ENCODE measurements around the gene SHISA7. TPM values are rescaled to one million over a fixed set of nuclear protein-coding genes. Genes with fewer than 3 reads are reported as not detected.
"Not testable (repeated sequence)": the region's sequence is repeated elsewhere in the genome, so short reads cannot be mapped to it uniquely, and the experiment has no call there.

The SHISA7 gene
- total RNA-seq, 1 donor from 2014 or later, result not detected

DNA sequence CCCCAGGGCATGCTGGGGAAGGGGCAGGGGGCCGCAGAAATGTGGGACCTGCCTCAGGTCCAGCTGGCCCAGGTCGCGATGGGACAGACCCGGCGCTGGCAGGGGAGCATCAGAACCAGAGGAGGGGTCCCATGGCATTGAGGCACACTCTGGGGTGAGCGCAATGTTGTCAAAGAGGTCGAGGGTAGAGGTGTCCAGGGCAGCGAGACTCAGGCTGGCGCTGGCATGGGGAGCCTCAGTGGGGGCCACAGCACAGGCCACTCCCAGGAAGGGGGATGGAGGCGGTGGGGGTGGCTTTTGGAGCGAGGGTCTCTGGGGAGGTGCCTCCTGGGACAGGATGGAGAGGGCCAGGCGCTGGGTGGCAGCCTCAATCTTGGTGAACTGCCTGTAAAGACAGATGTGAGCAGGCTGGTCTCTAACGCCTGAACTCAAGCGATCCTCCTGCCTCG lies 20.5 kb upstream of the SHISA7 start:
- ATAC-seq, result no peak

DNA sequence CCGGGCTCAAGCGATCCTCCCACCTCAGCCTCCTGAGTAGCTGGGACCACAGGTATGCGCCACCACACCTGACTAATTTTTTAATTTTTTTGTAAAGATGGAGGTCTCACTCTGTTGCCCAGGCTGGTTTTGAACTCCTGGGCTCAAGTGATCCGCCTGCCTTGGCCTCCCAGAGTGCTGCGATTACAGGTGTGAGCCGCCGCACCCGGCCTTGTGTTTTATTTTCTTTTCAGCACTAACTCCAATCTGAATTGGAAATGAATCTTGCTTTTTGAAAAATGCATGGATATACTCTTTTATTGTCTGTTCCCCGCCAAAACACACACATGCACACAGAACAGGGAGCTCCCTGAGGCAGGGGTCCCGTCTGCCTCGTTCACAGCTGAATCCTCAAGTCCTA lies 19.6 kb upstream of the SHISA7 start:
- ATAC-seq, result no peak

DNA sequence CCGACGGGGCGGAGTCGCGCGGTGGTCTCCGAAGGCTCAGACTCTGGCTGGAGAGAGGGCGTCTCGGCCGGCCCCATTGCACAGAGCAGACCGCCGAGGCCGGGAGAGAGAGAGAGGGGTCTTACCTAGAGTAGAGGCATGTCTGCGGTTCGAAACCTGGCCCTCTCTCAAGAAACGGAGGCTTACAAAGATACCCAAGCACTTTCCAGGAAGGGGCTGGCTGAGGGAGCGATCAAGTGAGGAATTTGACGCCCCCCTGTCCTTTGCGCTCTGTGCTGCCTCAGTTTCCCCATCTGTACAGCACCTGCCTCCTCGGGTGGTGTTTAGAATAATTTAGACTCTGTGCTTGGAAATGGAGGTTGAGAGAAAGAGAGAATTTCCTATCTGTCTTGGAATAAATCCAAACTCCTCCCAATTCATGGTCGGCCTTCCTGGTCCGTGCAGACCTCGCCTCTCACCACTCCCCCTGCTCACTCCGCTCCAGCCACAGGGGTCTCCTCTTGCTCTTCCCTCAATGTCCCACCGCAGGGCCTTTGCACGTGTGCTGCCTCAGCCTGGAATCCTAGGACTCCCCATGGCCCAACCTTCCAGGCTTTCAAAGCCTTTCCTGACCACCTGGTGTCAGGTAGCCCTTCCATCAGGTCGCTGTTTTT lies 19.0 kb upstream of the SHISA7 start:
- no peak for ATAC-seq

DNA sequence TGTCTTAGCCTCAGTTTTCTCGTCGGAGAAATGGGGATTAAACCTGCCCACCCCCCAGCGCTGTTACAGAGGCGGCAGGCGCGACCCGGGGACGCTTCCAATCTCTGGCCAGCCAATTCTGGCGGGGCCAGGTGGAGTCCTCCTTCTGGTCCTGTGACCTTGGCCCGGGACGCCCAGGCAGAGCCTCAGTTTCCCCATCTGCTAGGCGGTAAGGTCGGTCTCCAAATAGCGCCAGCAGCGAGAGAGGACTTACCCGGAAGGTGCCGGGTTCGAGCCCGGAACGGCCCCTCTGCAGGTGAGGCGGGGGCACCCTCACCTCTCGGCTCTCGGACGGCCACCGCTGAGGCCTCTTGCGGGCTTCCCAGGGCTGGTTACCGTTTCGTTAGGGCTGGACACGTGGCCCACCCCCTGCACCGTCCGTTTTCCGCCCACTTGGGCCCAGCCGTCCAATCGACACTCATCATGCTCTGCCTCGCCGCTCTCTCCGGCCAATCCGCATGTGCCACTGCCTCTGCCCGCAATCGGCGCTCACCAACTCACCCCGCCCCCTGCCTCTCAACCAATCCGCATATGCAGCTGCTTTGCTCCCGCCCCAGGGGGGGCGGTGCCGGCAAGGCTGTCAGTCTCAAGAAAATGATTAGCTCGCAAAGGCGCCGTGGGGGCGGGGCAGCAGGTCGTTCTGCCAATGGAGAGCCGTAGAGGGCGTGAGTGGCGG lies 18.3 kb upstream of the SHISA7 start, which contains the start of gene ISOC2:
Gene ISOC2, minus strand, starts transcription at position 384 of the 715 bp plus-strand sequence. CDS start 5,156 bp downstream, outside the sequence.
- ATAC-seq, result peak; percentile 97

DNA sequence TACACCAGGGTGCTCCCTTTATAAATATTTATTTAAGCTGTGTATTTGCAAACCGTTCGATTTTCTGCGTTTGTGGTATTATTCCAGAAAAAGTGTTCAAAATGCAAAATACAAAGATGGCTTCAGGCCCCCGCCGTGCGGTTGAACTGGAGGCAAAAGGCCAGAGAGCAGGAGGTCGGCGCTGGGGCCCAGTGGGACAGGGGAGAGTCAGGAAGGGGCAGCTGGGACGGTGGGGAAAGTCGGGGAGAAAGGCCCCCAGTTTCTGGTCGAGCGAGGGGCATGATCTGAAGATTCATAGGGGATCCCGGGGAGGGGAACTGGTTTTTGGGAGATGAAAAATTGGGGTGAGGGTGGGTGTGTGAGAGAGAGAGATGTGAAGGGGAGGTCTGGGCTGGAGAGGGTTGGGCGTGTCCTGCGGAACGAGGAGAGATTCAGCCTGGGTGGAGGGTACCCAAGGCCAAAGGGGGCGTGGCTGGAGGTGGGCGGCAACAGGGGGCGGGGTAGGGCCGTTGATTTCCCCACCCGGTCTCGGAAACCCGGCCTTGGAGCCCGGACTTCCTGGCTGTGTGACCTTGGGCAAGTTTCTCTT lies 17.7 kb upstream of the SHISA7 start:
- peak; percentile 51 for ATAC-seq

DNA sequence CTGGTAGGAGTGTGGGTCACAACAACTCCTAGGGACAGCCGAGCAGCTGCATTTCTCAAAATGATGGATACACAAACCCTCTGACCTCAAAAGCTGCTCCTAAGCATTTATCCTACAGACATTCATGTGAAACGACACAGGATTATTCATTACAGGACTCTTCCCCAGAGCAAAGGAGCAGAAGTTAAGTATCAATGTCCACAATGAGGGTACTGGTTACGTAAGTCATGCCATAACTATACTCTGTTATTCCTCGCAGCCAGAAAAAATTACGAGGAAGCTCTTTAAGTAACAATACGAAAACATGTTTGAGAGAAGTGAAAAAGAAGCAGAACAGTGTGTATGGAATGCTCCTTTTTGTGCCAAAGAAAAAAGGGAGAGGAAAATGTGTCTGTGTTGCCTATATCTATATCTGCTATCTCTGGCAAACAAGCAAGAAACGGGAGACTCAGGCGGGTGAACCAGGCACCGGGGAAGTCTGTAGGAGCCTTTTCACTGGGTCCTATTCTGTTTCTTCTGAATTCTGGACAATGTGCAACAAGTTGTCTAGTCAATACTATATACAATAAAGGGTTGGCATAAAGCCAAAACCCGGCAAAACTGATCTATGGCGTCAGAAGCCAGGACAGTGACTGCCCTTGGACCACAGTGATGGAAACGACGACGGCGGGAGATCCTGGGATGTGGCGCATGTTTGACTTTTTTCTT lies 17.0 kb upstream of the SHISA7 start:
- ATAC-seq, result no peak

DNA sequence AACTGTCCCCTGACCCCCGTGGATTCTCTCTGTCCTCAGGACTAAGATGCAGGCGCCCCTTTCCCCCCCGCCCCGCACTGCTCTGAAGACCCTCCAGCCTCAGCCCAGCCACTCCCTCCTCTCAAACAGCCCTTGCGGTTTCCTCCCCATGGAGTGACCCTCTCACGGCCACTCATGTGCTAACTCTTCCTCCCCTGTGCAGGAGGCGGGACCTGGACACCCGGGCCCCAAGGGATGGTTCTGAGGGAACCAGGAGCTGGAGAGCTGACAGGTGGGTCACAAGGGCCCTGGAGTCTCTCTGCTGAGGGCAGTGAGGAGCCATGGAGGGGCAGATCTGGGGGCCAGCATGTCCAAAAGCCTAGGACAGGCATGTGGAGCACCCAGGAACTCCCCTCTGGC lies 16.4 kb upstream of the SHISA7 start:
- ATAC-seq, result no peak

DNA sequence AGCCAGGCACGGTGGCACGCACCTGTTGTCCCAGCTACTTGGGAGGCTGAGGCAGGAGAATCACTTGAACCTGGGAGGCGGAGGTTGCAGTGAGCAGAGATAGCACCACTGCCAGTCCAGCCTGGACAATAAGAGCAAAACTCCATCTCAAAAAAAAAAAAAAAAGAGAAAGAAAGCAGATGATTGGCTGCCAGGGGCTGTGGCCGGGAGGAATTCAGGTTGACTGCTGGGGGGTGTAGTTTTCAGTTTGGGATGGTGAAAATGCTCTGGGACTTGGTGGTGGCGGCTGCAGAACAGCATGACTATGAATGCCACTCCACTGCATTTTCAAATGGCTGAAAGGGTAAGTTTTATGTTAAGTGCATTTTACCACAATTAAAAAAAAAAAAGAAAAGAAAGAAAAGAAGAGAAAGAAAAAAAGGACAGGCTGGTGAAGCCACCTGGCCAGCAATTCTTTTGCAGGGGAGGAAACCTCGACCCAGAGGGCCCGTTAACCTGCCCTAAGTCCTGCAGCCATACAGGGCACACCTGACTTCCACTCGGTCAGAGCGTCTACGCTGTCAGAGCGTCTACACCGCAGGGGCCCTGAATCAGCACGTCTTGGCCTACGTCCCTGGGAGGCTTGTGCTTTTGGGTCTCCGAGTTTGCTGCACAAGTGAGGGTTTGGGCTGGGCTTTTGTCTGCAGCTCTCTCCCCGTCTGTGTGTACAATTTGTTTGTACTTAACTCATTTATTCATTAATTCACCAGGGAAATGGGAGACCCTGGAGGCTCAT lies 14.8 kb upstream of the SHISA7 start:
- ATAC-seq, result no peak

DNA sequence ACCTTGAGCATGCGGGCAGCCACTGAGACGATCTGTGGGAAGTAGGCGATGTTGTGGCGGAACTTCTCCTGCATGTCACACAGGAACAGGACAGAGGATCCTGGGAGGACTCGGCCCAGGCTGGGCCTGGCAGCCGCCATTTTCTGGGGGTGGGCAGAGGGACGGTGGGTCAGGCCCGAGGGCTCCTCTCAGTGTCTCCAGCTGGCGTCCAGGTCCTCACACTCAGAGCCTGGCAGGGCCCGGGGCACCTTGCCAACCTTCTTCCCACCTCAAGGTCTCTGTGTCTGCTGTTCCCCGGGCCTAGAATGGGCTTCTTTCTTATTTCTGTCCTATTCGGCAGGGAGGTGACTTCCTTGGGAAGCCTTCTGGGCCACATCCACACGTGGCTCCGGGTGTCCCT lies 13.2 kb upstream of the SHISA7 start:
- ATAC-seq, result no peak

DNA sequence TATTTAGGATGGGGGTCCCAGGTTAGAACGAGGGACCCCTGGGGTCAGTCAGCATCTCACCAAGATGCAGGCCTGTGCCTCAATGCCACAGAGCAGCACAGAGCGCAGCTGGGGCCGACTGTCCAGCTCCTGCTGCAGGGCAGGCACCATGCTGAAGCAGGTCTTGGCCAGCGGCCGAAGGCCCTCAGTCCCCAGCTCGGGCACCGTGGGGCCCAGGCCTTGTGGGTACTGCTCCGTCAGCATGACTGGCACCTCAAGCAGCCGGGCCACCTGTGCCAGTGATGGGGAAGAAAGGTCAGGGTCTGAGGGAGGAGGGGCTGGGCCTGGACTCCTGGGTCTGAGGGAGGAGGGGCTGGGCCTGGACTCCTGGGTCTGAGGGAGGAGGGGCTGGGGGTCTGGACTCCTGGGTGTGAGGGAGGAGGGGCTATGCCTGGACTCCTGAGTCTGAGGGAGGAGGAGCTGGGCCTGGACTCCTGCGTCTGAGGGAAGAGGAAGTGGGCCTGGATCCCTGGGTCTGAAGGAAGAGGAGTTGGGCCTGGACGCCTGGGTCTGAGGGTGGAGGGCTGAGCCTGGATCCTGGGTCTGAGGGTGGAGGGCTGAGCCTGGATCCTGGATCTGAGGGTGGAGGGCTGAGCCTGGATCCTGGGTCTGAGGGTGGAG lies 12.6 kb upstream of the SHISA7 start:
- no peak for ATAC-seq

DNA sequence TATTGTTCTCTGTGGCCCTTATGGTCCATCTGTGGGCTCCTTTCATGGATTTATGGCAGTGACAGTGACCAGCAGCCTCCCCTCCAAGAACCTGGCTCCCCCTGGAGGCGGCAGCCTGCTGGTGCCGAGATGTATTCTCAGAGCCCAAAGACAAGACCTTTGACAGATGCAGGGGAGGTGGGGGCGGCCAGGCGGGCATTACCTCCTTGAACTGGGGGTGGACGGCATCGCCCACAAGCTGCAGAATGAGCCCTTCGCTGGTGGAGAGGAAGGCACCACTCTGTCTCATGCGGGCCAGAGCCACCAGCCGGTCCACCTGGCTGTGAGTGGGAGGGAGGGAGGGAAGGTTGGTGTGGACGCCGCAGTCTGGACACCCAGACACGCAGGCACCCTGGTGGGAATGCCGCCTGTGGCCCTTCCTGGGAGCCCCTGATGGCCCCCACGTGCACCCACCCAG lies 11.7 kb upstream of the SHISA7 start:
- no peak for ATAC-seq

DNA sequence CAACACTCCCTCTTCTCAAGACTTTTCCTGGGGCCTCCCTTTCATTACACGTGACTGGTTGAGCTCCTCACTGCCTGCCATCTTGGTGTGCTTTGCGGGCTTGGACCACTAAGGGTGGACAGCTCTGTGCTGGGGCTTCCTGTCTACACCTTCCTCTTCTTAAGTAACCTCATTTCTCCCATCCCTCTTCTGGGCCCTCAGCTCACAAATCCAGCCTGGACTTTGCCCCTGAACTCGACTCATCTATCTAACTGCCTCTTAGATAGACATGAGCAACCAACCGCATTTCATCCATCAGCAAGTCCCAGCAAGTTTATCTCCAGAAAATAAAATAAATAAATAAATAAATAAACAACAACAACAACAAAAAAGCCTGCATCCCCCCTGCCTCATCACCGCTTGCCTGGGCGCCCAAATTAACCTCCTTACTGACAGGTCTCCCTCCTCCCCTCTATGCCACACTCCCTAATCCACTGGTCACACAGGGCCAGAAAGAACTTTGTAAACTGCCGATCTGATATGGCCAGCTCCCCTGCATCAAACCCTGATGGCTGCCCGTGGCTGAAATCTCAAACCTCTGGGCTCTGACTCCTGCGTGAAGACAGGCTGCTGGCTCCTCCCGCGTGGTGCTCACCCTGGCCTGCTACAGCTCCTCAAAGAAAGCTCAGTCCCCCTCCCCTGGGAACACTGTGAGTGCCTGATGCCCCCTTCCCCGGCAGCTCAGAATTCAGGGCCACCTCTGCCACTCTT lies 10.6 kb upstream of the SHISA7 start:
- ATAC-seq, result no peak

DNA sequence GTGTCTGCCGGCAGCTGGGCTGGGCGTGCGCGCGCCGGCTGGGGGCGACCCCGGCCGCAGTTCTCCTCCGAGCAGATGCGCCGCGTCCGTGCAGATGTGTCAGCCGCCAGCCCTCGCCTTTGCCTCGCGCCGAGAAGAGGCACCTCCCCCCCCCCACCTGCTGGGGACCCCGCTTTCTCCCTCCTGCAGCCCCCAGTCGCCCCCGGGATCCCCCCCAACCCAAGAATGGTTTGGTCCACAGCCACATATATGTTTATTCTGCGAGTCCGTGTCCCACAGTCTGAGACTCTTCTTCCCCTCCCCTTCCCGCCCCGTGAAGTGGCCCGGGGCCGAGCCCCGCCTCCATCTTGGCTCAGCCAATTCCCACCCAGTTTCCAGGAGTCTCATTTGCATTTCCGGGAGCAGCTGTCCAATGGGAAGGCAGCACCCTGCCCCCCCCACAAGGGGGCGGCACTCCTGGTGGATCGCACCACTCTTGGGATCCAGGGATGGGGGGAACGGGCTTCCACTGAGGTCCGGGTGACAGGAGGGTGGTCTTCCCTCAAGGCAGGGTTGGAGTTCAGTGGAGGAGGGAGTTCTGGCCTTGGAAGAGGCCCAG lies 9.7 kb upstream of the SHISA7 start:
- ATAC-seq, result peak; percentile 72

DNA sequence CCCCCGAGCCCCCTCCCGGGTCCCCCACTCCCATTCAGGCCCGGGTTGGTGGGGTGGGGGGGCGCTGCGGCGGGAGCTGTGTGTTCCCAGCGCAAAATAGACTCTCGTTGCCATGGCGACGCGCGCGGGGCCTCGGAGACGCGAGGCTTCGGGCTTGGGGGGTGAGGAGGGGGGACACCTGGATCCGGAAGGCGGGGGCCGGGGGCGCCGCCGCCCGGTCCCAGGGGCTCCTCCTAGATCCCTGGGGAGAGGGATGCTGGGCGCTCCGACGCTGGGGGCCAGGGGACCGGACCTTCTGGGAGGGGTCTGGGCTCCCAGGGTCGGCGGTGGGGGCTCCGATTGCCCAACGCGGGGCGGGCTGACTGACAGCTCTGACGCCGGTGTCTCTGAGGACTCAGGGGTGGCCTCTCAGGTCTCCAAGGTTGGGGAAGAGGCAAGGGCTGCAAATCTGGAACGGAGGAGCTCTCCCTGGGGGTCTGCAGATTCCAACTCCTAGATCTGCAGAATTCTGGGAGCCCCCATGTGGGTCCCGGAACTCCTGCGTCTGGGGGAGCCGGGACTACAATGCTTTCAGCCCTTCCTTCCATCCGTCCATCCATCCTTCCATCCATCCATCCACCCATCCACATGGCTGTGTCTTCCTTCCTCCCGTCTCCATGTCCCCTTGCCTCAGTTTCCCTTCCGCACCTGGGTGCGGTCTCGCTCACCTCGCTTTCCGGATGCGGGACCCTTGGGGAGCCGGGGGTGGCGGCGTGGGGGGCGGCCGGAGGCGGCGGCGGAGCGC lies 9.1 kb upstream of the SHISA7 start:
- no peak for ATAC-seq

DNA sequence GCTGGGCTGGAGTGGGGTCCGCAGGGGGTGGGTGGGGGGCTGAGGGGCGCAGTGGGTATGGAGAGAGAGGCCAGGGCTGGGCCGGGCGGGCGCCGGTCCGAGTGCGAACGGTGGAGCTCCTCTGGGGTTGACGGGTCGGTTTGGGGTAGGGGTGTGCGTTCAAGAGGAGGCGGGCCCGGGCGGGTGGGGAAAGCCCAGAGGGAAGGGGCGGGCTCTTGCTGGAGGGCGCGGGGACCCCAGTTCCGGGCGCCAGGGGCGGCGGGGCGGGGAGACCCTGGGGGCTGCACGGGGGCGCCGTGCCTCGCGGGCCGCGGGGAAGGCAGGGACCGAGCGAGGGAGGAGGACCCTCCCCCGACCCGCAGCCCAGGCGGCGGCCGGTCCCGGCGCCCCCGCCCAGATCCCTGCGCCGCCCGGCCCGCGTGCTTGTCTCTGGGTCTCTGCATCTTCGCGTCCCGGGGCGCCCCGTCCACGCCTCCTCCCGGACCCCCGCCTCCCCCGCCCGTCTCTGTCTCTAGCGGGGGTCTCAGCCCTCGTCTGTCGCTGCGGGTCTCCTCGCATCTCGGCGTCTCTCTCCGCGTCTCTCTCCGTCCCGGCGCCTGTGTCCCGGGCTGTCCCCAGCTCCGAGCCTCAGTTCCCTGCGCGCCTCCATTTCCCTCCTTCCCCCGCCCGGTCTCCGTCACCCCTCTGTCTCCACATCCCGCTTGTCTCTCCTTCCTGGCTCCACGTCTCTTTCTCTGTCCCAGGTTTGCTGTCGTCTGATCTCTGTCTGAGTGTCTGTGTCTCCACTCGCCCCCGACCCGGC lies 8.3 kb upstream of the SHISA7 start:
- ATAC-seq, result no peak

DNA sequence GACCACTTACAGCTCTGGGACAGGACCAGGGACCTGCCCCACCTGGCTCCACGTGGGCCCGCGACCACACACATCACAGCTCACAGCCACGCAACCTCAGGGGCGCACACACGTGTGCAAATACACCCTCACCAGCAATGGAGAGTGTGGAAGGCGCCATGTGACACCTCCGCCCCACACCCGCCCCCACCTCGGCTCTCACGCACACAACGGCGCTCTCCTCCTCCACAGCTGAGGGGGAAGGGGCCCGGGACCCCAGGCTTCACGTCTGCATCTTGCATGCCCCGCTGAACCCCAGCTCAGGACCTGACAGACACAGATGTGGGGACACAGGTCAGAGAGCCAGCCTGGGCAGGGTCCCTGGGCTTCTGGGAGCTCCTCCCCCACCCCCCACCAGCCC lies 6.4 kb upstream of the SHISA7 start:
- no peak for ATAC-seq

DNA sequence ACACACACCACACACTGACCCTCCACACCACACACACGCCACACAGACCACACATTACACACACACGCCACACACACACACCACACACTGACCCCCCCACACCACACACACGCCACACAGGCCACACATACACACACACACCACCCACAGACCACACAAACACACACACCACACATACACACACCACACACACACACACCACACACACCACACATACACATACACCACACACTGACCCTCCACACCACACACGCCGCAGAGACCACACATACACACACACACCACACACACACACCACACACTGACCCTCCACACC lies 5.0 kb upstream of the SHISA7 start:
- not testable (repeated sequence) for ATAC-seq

DNA sequence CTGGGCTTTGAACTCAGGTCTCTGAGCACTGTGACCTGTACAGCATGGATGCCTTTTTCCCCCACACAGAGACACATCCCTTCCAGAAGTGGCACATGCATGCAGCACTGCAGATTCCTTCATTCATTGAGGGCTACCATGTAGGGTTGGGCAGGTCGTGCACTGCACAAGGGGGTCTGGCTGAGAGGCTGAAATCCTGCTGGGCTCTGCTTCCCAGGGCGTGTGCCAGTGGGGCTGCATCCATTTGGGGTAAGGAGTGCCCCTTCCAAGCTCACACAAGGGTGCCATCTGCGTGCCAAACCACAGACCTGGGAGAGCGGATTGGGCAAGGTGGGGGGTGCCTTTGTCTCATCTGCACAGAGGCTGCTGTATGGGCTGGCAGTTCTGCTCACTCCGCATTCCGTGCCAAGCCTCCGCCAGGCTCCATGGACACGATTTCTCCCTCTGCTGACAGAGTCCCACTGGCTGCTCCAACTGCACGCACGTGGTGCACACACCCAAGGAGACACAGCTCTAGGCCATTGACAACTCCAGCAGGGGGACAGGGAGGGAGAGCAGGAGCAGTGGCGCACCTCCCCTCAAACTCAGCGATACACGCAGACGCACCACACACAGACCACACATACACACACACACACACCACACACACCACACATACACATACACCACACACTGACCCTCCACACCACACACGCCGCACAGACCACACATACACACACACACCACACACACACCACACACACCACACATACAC lies 4.5 kb upstream of the SHISA7 start:
- ATAC-seq, result peak; percentile 60

Measured in esophagus mucosa (tissue), 1 donor.